Activated CD8-positive, alpha-beta memory T cell treated with anti-CD3 and anti-CD28 coated beads, Interleukin-2, amount 50 U/mL, for 24 hours (primary cell): ENCODE results near the gene NME5.
"Not testable (repeated sequence)": the region's sequence is repeated elsewhere in the genome, so short reads cannot be mapped to it uniquely, and the experiment has no call there.

Experiments used
- DNase-seq: peaks from one replicate; pipeline ENCODE4 v3.0.0-alpha.2; 2020; ENCODE audit errors: extremely low read depth

Gene NME5, protein sequence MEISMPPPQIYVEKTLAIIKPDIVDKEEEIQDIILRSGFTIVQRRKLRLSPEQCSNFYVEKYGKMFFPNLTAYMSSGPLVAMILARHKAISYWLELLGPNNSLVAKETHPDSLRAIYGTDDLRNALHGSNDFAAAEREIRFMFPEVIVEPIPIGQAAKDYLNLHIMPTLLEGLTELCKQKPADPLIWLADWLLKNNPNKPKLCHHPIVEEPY

DNA sequence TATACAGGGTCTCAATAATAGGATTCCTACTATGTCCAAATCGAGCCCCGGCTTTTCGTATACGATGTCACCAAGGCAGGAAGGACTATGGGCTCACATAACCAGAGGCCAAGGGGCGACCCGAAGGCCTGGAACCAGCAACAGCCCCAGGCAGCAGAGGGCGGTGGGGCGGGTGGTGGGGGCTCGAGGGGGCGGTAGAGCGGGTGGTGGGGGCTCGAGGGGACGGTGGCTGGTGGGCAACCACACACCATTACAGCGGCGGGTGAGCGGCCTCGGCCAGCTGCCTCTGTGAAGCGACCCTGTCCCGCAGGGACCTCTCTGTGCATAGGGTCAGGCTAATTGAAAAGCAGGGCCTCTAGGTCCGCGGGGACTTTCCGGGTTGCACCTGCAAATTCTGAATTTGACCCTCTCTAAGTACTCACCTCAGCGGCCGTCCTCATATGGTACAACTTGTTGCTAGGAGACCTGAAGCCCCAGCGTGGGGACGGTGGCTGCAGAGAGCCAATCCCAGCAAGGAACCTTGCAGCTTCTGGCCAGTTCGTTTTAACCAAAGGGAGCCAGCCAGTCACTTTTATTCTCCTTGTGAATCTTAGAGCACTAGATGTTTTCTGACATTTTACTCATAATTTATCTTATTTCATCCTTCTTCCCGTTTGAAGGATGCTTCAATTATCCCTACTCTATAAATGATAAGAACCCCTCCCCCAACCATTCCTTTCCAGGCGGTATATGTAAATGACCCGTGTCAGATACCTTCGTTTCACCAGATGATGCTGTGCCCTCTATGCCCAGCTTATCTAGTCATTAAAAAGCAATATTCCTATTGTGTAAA lies at the start of gene NME5:
NME5 (minus strand) TSS at position 480 of the 832 bp plus-strand sequence. CDS start 648 bp downstream, outside the sequence.
- no peak for DNase-seq

DNA sequence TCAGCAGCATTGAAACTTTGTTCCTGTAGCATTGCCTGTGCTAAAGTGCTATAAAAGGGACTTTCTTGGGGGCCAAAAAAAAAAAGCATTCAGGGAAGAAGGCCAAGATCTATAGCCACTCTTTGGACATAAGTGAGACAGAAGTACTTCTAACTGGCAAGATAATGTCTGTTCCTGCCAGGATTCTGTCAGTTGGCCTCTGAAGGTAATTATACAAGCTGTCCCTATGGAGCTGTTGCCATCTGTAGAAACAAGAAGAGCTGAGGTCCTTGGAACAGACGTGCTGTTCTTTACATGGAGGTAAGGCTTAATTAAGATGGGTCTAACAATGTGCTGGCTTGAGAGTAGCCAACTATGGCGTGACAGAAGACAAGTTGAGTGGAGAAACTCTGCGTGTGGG lies 49.4 kb upstream of the NME5 start:
- DNase-seq = no peak

DNA sequence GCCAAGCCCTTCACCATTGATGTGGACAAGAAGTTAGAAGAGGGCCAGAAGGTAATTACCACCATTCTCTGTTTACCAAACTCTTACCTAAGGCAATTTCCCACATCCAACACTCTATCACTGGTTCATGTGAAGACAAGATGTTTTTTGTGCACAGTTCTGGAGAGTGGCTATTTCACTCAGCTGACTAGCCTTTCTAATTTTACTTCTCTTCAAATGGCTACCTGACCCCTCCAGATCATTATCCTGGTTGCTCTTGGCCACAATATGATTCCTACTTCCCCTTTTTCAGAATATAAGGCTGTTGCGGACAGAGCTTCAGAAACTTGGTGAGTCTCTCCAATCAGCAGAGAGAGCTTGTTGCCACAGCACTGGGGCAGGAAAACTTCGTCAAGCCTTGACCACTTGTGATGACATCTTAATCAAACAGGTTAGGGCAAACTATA lies 46.8 kb upstream of the NME5 start:
- no peak for DNase-seq

DNA sequence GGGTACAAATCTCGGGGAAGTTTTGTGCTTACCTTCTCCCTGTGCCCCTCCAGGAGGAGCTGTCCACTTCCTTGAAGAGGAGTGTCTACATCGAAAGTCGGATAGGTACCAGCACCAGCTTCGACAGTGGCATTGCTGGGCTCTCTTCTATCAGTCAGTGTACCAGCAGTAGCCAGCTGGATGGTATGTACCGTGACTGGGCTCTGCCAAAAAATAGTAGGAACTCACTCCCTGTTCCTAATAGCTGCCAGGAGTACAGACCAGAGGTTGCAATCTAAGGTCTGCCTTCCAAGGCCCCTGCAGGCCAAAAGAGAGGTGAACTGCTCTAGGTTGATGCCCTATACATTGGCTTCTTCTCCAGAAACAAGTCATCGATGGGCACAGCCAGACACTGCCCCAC lies 43.6 kb upstream of the NME5 start:
- no peak for DNase-seq

DNA sequence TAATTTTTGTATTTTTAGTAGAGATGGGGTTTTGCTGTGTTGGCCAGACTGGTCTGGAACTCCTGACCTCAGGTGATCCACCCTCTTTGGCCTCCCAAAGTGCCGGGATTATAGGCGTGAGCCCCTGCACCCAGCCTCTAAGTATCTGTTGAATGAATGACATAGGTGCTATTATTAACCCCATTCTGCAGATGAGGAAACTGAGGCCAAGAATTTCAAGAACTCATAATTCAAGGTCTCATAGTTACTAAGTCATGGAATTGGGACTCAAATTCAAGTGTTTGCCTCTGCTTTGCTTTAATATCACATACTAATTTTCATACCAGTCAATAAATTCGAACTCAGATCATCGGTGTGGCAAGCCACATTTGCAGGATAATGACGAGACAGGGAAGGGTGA lies 41.6 kb upstream of the NME5 start:
- DNase-seq = no peak

DNA sequence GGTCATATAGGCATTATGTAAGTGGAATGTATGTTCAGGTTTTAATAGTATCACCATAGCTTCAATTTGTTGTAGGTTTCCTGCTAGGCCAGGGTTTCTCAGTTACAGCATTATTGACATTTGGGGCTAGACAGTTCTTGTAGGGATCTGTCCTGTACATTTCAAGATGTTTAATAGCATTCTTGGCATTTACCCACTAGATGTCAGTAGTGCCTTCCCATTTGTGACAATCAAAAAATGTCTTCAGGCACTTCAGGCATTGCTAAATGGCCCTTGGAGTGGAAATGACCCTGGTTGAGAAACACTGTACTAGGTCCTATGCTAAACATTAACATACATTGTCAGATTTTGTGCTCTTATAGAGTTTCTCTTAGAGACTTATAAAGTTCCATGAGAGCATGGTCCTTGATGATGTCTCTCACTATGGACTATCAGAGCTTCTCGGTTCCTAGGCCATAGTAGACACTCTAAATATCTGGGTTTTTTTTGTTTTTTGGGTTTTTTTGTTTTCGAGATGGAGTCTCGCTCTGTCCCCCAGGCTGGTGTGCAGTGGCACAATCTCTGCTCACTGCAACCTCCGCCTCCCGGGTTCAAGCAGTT lies 41.1 kb upstream of the NME5 start:
- DNase-seq = no peak

DNA sequence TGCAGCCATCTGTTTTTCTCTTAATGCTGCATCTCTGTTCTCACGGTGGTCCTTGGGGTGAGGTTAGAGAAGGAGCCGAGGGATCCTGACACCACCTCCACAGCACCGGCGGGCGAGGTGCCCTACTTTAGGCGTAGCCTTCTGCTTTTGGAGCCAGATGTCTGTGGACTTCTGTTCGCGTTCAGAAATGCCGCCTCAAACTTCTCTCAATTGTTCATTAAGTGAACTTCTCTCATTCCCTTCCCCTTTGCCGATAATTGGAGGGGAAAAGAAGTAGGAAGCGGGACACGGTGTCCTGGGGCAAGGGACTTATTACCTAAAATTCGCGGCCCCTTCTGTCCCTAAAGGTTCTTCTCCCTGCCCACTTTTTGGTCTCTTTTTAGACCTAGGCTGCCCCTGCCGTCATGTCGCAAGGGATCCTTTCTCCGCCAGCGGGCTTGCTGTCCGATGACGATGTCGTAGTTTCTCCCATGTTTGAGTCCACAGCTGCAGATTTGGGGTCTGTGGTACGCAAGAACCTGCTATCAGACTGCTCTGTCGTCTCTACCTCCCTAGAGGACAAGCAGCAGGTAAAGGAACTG lies 40.1 kb upstream of the NME5 start:
- no peak for DNase-seq

DNA sequence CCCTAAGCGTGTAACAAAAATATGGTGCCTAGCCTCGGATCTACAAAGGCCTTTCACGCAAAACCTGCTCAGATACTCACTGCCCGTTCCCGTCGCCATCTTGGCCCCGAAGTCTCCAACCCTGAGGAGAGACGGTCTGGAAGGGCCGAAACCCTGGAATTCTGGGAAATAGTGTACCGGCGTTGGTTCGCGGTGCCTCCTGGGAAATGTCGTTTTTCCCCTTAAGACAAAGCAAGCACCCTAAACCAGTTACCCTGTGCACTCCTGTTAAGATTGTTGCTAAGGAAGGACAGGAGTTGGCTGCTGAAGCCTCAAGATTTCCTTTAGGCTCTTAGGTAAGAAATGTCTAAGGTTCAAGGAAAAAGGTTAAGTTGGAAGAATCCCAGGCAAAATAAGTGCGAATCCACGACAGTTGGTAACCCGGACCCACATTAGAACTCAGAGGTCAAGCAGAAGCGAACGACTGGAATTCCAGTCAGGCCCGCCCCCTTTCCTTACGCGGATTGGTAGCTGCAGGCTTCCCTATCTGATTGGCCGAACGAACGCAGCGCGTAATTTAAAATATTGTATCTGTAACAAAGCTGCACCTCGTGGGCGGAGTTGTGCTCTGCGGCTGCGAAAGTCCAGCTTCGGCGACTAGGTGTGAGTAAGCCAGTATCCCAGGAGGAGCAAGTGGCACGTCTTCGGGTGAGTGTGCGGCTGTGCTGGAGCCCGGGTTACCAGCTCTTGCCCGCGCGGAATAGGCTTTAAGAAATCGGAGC lies 39.5 kb upstream of the NME5 start, which contains the start of the genes BRD8 and KIF20A:
BRD8 (minus strand) TSS at position 115 of the 761 bp plus-strand sequence; CDS start at position 99, 16 bp downstream.
KIF20A (plus strand) TSS at position 597 of the 761 bp plus-strand sequence. CDS start 569 bp downstream, outside the sequence.
- DNase-seq = peak; percentile 79

DNA sequence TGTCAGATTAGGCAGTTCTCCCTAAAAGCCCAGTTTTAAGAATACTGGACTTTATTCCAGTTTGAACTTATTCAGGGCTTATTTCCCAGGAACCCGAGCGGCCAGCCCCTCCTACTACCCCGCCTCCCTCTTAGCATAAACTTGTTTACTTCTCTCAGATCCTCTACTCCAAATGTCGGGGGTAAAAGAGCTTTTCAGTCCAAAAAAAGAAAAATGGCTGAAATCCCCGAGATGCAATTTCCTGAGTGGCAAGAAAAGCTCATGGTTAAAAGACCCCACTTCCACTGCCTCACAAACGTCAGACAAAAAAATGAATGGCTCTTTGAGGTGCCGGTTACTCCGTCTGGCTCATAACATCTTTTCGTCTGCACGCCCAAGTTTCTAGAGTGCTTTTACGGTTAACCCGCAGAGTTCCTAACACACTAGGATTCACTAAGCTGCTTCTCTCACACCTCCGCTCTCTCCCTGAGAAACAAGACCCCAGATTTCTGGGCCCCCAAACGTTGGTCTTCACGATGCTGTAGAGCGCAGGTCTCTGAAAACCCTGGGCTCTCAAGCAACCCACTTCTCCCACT lies 38.8 kb upstream of the NME5 start:
- peak; percentile 9 for DNase-seq

DNA sequence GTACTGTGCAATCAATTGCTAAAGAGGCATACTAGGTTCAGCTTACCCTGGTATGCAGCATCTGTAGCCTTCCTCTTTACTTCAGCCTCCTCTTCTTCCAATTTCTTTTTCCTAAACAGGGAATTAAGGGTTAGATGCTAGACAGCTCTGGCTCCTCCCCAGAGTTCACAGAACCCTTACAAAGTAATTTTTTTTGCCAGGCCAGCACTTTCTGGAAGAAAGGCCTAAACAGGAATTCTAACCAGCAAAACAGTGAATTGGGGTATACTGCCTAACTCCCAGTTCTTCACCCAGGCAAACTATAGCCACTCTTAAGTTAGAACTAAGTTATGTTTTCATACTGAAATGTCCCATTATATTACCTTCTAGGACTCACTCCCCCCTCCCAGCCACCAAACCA lies 31.1 kb upstream of the NME5 start:
- no peak for DNase-seq

DNA sequence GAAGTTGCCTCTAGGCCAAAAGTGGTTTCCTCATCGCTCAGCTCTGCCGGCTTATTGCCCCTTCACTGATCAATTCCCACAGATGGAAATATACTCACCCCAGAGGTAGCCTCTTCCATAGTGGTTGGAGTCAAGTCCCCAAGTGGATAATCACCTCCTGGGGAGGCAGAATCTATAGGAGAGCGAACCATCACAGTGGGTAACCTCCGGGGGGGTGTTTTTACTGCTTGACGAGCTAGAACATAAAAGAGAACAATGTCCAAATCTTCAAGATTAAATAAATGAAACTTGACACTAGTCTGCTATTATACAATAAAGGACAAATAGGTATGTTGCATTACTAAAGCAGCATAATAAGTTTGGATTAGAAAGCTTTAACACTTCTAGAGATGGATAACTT lies 29.9 kb upstream of the NME5 start:
- no peak for DNase-seq

DNA sequence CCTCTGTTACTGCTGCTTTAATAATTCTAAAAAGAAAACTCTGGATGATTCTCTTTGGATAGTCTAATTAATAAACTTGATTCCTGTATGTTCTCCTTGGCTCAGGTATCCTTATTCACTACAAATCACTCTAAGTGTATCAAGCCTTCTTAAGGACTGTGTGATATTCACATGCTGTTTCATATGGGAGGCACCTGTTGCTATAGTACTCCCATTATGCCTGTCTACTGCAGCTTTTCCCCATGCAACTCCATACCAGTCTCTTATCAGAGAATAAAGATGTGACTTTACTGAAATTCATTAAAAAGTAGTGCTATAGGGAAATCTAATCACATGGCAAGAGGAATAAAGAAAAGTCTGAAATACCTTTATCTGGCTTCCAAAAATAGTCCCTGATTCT lies 24.5 kb upstream of the NME5 start:
- DNase-seq = no peak

DNA sequence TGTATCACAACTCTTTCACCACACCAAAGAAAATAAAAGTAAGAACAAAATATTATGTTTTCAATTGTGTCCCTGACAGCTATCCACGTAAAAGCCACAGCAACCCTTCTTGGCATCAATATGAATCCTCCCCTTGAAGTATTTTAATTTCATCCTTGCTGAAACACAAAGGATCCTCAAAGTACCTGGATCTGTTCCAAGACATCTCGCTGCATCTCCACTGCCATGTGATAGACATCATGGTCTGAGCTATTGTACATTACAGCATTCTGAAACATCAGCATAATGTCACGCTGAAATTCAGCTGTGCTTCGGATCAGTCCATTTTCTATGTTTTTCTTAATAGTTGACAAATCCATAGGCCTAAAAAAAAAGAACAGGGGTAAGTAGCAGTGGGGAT lies 21.5 kb upstream of the NME5 start:
- no peak for DNase-seq

DNA sequence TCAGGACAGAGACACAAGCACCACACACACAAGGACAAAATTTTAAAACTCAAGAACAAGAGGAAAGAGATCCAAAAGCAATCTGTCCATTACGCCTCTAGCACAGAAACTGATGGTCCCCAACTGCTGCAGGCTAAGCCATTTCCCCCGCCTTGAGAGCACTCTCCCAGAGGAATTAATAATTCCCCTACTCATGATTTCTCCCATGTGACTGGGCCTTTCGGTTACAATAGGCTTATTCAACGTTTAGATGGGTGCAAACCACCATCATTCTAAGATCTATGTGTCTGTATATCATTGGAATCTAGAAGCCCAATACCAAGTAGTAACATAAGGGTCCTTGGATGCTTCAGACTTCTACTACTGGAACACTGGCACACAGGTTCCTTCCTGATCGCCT lies 20.4 kb upstream of the NME5 start:
- no peak for DNase-seq

DNA sequence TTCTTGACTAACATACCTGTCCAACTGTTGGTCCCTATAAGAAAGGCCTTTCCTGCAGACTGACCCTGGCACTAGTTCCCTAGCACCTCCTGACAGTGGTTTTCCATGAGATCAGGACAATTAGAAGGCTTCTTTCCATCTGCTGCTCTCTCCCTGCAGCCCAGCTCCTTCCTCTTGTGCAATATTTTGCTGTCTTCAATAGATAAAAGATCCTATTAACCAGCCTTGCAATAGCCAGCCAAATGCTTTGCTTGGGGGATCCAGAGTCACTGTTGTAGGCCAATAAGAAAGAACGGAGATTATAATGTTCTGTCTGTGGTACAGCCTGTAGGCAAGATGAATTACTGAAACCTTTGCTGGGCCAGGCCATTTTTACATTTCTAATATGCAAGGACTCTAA lies 18.4 kb upstream of the NME5 start:
- DNase-seq = no peak

DNA sequence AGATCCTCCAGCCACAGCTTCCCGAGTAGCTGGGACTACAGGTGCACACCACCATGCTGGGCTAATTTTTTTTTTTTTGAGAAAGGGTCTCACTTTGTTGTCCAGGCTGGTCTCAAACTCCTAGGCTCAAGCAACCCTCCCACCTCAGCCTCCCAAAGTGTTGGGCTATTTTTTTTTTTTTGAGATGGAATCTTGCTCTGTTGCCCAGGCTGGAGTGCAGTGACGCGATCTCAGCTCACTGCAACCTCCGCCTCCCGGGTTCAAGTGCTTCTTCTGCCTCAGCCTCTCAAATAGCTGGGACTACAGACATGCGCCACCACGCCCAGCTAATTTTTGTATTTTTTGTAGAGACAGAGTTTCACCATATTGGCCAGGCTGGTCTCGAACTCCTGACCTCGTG lies 16.7 kb upstream of the NME5 start:
- not testable (repeated sequence) for DNase-seq

DNA sequence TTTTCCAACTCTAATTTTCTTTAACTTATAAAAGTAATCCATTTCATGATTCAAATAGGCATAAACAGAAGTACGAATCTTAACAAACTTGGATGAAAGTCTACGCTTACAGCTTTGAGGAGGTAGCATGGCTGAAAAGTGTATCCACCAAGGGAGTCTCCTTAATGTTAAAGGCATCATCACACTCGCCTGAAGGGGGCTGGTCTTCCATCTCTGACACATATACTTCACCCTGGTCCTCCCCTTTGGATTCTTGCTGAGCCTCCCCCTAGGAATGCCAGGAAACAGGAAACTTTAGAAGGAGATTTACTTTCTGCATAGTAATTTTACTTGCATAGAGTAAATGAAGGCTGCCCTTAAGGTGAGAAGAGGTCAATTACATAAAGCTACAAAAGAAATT lies 10.3 kb upstream of the NME5 start:
- DNase-seq = no peak

DNA sequence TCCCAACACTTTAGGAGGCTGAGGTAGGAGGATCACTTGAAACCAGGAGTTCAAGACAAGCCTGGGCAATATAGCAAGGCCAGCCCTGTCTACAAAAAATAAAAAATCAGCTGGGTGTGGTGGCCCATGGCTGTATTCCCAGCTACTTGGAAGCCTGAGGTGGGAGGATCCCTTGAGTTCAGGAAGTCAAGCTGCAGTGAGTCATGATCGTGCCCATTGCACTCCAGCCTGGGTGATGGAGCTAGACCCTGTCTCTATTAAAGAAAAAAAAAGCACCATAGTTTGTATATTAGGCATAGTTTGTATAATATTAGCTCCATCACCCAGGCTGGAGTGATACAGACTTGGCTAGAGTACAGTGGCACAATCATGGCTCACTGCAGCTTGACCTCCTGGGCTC lies 9.6 kb upstream of the NME5 start:
- DNase-seq = no peak

DNA sequence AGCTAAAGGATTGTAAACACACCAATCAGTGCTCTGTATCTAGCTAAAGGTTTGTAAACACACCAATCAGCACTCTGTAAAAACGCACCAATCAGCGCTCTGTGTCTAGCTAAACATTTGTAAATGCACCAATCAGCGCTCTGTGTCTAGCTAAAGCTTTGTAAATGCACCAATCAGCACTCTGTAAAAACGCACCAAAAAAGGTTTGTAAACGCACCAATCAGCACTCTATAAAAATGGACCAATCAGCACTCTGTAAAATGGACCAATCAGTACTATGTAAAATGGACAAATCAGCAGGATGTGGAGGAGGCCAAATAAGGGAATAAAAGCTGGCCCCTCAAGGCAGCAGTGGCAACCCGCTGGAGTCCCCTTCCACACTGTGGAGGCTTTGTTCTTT lies 4.3 kb upstream of the NME5 start:
- DNase-seq = not testable (repeated sequence)

DNA sequence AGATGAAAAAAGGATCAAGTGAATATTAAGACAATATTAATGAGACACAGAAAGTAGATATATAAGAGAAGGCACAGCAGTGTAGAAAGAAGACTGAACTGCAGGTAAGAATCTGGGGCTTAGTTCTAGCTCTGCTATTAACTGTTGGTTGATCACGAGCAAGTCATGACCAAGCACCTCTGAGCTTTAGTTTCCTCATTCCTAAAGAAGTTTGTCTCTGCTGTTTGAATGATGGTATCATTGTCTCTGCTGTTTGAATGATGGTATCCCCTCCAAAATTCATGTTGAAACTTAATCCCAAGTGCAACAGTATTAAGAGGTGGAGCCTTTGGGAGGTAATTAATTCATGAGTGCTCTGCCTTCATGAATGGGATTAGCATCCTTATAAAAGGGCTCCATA lies 2.5 kb upstream of the NME5 start:
- no peak for DNase-seq

DNA sequence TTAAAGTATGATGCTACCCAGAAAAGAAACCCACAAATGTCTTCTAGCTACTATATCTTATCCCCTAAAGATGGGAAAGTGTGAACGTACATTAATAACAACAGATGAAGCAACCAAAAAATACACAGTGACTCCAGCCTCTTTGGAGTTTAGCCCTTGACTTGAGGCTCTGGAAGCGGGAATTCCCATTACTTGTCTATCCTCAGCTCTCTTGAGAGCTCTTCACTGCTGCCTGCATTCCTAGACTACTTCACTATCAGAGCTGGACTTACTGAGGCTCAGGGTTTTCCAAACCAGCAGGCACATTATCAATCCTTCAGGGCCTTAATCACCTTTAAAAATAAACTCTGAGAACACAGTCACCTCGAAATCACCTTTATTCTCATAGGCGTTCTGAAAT lies 1.0 kb upstream of the NME5 start:
- no peak for DNase-seq

DNA sequence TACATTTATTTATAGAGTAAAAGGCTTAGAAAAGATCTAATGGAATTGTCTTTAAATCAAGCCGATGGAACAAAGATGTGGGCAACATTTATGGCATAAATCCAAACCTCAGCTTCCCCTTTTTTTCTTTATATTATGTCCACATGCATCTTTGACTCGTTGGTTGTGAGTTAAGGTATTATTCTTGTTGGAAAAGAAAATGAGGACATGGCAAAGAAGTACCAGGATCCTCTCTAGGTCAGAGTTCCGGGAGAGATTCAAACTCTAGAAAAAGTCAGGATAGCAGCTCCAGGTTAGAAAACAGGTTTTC lies 508 bp upstream of the NME5 start:
- no peak for DNase-seq
